AML-193 (cell line): ENCODE data around the gene NDST1.

Experiments
- DNase-seq, 2 experiments: peaks; one replicate each; lab custom pipeline; 2025; lab: John Stamatoyannopoulos, UW

NDST1 gene

DNA sequence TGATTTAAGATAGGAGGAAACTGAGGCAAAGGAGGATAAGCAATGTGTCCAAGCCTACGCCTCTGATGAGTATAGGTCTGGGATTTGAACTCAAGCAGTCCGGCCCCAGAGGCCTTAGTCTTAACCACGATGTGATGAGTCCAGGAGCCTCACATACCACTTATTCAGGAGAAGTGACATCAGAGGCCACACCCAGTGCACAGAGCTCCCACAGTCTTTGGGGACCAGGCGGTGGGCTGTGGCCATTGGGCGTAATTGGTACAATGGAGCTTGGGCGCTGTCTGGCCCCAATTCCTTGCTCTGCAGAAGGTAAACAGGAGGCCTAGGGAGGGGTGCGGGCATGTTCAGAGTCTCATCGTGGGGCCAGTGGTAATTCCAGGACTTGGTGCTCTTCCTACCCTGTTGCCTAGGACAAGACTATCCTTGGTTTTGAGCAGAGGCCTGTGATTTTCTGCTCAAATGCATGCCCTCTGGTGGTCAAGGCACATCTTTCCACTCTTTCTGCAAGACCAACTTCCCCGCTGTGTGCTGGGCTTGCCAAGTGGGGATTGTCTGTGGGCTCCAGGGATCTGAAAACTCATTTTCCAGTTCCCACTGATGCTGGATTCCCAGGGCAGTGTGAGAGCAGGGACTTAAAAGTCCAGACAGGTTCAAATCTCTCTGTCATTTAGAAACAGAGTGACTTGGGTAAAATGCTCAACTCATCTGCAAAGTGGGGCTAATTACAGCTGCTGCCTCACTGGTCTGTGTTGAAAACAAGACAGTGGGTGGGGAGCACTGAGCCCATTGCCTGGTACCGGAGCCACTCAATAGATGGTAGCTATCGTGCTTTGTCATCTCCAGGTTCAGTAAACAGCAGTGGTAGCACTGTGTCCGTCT is 15.8 kb downstream of the NDST1 start:
- DNase-seq: peak; percentile 43 to 73

- no peak for DNase-seq
Measured at GRCh38 chr5:150525163-150525562, 17.2 kb downstream of the NDST1 start.

DNA sequence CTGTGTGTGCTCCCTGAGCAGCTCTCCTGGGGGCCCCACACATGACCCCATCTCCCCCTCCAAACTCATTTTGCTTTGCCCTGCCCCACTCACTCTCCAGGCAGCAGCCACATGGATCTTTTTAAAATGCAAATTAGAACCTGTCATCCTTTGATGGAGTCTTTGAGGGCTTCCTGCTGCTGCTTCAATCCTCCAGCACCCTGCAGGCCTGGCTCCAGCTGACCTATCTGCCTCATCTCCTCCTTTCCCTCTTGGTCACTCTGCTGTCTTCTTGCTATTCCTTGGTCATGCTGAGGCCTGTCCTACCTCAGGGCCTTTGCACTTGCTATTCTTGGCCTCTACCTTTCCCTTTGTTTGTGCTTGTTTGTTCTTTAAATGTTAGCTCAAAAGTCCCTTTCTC is 17.9 kb downstream of the NDST1 start:
- DNase-seq: no peak

DNA sequence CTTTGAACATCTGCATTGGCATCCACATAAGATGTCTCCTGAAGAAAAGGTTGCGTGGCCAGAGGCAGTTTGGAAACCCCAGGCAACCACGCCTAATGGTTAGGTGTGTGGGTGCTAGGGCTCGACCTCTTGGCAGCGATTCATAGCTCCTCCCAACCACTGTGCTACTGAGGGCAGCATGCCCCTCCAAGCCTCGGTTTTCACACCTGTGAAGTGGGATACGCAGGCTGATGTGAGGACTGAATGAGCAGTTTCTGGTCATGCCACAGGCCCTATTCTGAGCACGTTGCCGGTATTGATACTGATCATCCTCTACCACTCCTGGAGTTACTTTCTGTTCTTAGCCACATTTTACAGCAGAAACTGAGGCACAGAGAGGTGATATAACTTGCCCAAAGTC is 19.1 kb downstream of the NDST1 start:
- DNase-seq: no peak

- no peak for DNase-seq
Measured at GRCh38 chr5:150527808-150528207, 19.9 kb downstream of the NDST1 start.

DNA sequence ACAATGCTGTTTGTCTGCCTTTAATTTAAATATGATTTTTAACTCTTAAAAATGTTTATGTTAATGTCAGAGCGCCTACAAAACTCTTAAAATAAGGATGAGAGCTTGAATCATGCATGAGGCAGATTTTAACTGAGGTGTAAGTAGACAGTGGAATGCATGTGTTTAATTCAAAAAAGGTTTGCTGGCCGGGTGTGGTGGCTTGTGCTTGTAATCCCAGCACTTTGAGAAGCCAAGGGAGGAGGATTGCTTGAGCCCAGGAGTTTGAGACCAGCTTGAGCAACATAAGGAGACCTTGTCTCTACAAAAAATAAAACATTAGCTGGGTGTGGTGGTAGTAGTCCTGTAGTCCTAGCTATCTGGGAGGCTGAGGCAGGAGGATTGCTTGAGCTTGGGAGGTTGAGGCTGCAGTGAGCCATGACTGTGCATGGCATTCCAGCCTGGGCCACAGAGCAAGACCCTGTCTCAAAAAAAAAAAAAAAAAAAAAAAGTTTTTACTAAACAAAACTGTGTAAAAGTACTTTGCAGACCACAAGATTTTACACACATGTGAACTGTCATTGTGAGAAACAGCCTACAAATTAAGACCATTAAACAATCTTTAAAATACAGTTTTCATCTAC is 21.1 kb downstream of the NDST1 start:
- DNase-seq: no peak

DNA sequence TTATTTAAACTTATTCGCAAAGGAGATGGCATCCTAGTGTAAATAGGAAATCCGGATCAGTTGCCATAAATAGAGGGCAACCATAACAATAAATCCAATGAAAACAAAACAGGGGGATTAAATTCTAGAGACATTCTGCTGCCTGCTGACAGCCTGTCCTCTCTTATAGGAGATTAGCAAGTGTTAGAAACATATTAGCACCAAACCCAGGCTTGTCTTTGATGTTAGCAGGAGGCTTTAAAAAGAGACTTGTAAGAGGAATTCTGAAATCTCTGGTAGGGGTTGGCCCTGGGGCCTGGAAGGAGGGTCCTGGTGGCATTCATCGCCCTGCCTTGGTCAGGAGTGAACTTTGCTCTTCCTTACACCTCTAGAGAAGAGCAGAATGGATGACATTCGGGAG is 21.6 kb downstream of the NDST1 start:
- no peak for DNase-seq

GRCh38 chr5:150530423-150530822 is 22.5 kb downstream of the NDST1 start:
- DNase-seq: no peak

- DNase-seq: no peak
Measured at GRCh38 chr5:150530951-150531588, 23.1 kb downstream of the NDST1 start.

DNA sequence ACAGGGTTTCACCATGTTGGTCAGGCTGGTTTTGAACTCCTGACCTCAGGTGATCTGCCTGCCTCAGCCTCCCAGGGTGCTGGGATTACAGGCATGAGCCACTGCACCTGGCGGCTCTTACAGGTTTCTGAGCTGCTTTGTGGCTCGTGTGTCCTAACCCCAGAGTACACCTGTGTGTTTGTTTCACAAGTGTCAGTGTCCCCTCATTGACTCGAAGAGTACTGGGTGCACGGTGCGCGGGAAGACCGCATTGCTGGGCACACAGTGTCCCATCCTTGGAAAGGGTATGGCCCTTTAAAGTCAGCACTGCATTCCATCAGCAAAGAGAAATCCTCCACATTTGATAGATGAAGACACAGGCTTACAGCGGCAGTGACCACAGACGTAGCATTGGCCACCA is 23.8 kb downstream of the NDST1 start:
- DNase-seq: no peak

- DNase-seq: no peak
Measured at GRCh38 chr5:150532151-150532550, 24.2 kb downstream of the NDST1 start.

- no peak for DNase-seq
Measured at GRCh38 chr5:150532996-150533395, 25.1 kb downstream of the NDST1 start.

DNA sequence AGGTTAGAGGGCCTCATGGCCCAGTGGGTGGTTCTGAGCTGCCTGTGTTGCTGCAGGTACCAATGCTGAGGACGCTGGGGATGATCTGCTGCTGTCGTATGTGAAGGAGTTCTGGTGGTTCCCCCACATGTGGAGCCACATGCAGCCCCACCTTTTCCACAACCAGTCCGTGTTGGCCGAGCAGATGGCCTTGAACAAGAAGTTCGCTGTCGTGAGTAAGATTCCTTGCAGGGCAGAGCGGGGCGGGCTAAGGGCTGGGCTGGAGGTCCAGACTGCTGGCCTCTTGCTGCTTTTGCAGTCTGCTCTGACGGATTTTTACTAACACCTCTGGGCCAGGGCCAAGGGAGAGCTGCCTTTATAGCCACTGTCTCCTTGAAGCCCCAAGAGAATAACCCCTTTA is 26.9 kb downstream of the NDST1 start:
- no peak for DNase-seq

- DNase-seq: no peak
Measured at GRCh38 chr5:150535611-150536010, 27.7 kb downstream of the NDST1 start.

- no peak for DNase-seq
Measured at GRCh38 chr5:150538007-150538917, 30.3 kb downstream of the NDST1 start.

GRCh38 chr5:150539206-150539605 is 31.3 kb downstream of the NDST1 start:
- DNase-seq: no peak

GRCh38 chr5:150540042-150540441 is 32.1 kb downstream of the NDST1 start:
- DNase-seq: no peak

GRCh38 chr5:150540615-150541396 is 32.9 kb downstream of the NDST1 start:
- no peak for DNase-seq

- no peak for DNase-seq
Measured at GRCh38 chr5:150541397-150541675, 33.4 kb downstream of the NDST1 start.

GRCh38 chr5:150541895-150542294 is 34.0 kb downstream of the NDST1 start:
- no peak for DNase-seq

- no peak for DNase-seq
Measured at GRCh38 chr5:150542933-150543445, 35.1 kb downstream of the NDST1 start.
